PC-9 (cell line): ENCODE results near the gene TUBA1A.

Source experiments
- CTCF ChIP-seq: fragments of 200-600 bp; sonication (generic); conservative IDR thresholded peaks from 2 replicates; pipeline ENCODE4 v1.6.1; 2017; ENCODE audit warnings: mixed run types, antibody characterized with exemption, mild to moderate bottlenecking, moderate library complexity
- EZH2 ChIP-seq: fragments of 200-600 bp; sonication (generic); IDR thresholded peaks from 2 replicates; pipeline ENCODE4 v1.8.0; 2017; ENCODE audit warnings: antibody characterized with exemption, low read depth

GRCh38 chr12:49223122-49223521 is 34.2 kb upstream of the TUBA1A start:
- TF ChIP-seq CTCF: no peak
- TF ChIP-seq EZH2: no peak
